GM19452 (cell line): ENCODE results near the gene ZNG1C.
"Not testable (repeated sequence)": the region's sequence is repeated elsewhere in the genome, so short reads cannot be mapped to it uniquely, and the experiment has no call there.

Source experiments
- ATAC-seq: cut with Tn5 transposase; IDR thresholded peaks from one replicate; pipeline ENCODE4 v1.9.1; 2021; ENCODE audit not compliant: unreplicated experiment

ZNG1C gene

DNA sequence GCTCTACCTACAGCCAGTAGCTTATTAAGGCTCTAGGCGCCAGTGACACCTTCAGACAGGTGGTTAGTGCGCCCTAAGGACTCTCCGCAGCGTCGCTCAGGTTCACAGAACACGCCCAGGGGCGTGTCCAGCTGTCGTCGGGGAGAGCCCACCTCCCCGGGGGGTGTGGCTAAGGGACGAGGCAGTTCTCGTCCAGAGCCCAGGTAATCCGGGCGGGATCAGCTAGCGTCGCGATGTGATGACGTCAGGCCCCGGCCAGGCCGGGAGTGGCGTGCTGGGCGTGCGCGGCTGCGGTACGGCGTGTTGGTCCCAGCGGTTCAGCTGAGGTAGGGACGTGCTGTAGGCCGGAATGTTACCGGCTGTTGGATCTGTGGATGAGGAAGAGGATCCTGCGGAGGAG lies at the start of gene ZNG1C:
Gene ZNG1C (plus strand): TSS at position 301 of the 400 bp plus-strand sequence. CDS start 49 bp downstream, at position 350.
- not testable (repeated sequence) for ATAC-seq

GRCh38 chr9:68242437-68242836 lies 654 bp downstream of the ZNG1C start:
- not testable (repeated sequence) for ATAC-seq

DNA sequence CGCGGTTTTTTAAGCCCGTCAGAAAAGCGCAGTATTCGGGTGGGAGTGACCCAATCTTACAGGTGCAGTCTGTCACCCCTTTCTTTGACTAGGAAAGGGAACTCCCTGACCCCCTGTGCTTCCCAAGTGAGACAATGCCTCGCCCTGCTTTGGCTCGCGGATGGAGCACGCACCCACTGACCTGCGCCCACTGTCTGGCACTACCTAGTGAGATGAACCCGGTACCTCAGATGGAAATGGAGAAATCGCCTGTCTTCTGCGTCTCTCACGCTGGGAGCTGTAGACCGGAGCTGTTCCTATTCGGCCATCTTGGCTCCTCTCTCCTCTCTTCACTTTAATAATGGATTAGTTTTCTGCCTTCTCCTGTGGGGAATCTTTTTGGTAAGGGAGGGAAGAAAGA lies 39.3 kb downstream of the ZNG1C start:
- not testable (repeated sequence) for ATAC-seq

DNA sequence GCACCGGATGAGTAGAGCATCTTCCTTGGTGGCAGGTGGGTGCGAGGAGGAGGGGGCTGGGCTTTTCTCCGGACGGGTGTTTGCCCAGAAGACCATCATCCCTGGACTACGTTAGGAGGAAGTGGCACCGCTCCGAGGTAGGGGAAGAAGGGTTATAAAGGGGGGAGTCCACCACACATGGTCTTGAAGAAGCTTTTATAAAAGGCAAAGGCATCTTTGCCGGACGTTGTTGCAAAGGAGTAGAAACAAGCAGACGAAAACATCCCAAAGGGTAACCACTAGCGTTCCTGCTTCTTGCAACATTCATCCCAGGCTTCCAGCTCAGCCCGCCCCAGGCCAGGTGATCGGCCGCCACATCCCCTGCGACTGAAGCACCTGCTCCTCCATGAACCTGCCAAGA lies 60.8 kb downstream of the ZNG1C start, which contains the start of gene FOXD4L3:
Gene FOXD4L3 (plus strand): TSS at position 301 of the 400 bp plus-strand sequence. CDS start 85 bp downstream, at position 386.
- not testable (repeated sequence) for ATAC-seq

GRCh38 chr9:68303771-68304170 lies 62.0 kb downstream of the ZNG1C start:
- ATAC-seq: not testable (repeated sequence)

- ATAC-seq: not testable (repeated sequence)
Observed at GRCh38 chr9:68304212-68304611, 62.4 kb downstream of the ZNG1C start.

- ATAC-seq: not testable (repeated sequence)
Observed at GRCh38 chr9:68304777-68305176, 63.0 kb downstream of the ZNG1C start.

GRCh38 chr9:68305680-68306285 lies 64.0 kb downstream of the ZNG1C start:
- not testable (repeated sequence) for ATAC-seq

DNA sequence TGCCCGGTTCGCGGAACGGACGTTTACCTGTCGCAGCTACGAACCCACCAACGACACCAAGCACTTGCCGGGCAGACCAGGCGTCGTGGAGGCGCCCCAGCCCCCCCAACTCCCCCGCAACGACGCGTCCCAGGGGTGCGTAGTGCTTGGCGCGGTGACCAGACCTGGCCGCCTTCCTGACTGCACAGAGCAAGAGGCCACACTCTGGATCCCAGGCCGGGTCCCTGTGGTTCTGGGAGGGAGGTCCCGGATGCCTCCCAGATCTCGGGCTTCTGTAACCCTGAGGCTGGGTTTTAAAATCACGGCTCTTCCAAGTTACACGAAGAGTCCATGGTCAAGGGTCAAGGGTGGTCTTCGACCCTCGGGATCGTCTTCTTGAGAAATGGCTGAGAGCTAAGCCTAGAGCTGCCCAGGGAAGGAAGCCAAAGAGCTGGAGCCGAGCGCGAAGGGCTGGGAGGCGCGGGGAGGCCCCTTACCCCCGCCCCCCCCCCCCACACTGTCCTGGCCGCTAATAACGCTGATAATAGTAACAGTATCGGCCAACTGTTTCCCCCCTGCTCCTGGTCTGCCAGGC lies 64.7 kb downstream of the ZNG1C start:
- ATAC-seq: not testable (repeated sequence)

- not testable (repeated sequence) for ATAC-seq
Observed at GRCh38 chr9:68307127-68307526, 65.3 kb downstream of the ZNG1C start.

GRCh38 chr9:68307654-68308053 lies 65.9 kb downstream of the ZNG1C start:
- not testable (repeated sequence) for ATAC-seq

- ATAC-seq: not testable (repeated sequence)
Observed at GRCh38 chr9:68311208-68311607, 69.4 kb downstream of the ZNG1C start.

DNA sequence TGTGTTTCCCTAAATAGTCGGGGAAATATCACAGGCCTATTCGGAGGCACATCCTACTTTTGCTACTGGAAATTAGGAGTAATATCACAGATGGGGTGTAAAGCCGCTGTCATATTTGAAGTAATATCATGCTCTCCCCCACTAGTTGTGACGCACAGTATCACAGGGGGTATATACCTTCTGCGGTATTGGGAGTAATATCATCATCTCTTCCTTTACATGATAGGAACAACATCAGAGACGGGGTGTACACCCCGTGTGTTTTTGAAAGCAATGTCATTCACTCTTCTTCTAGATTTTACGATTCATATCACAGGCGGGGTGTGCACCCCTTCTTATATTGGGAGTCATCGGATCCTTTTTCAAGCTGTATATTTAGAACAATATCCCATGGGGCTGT lies 76.4 kb downstream of the ZNG1C start:
- not testable (repeated sequence) for ATAC-seq

DNA sequence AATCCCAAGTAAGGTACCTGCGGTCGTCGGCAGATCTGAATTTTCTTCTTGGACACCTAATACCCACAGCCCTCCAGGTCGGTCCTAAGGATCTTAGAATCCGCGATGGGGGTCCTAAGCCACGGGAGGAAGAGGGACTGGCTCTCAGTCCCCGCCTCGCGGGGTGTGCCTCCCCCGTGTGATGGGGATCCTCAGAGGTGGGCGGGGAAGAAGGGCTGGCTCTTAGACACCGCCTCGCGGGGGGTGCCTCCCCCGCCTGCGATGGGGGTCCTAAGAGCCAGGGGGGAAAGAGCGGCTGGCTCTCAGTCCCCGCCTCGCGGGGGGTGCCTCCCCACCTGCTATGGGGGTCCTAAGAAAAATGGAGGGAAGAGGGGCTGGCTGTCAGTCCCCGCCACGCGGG lies 82.0 kb downstream of the ZNG1C start:
- ATAC-seq: not testable (repeated sequence)

DNA sequence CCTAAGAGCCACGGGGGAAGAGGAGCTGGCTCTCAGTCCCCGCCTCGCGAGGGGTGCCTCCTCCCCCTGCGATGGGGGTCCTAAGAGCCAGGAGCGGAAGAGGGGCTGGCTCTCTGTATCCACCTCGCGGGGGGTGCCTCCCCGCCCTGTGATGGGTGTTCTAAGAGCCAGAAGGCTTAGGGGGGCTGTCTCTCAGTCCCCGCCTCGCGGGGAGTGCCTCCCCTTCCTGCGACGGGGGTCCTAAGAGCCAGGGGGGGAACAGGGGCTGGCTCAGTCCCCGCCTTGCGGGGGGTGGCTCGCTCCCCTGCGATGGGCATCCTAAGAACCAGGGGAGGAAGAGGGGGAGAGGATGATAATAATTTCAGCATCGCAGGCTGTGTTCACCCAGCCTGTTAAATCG lies 82.7 kb downstream of the ZNG1C start:
- ATAC-seq: not testable (repeated sequence)

- not testable (repeated sequence) for ATAC-seq
Observed at GRCh38 chr9:68329106-68329505, 87.3 kb downstream of the ZNG1C start.

DNA sequence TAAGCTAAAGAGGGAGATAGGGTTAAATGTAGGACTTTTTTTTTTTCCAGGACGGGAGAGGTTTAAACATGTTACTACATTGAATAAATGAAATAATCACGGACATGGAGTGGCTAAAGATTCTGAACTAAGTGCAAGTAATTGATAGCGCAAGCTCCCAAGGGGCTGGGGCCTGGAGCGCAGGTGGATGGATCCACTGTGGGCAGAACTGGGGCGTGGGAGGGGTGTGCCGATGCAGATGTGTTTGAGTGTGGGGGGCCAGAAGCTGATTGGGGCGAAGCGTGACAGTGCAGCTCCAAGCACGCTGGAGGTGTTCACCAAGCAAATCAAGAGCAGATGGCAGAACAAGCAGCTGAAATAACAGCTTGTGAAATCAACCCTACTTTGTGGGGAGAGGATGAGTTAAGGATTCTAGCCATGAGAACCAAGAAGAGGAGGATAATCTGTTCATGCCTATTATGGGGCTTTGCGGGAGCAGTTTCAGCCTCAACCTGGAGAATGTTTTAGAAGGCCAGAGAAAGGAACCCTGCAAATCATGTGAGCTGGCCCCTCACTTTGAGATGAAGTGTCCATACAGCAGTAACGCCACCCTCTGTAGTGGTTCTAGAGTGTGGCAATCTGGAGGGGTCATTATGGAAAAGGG lies 88.9 kb downstream of the ZNG1C start:
- ATAC-seq: not testable (repeated sequence)

DNA sequence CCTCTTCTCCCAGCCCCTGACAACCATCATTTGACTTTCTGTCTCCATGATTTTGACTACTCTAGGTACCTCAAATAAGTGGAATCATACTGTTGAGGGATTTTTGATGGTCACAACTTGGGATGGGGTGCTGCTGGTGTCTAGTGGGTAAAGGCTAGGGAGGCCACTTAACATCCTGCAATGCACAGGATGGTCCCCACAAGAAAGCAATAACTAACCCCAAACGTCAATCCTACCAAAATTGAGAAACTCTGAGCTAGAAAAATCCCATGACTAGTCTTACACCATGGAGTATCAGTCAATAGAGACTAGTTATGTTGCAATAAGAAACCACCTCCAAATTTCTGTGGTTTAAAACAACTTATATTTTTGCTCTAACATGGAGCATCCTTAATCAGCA lies 90.3 kb downstream of the ZNG1C start:
- not testable (repeated sequence) for ATAC-seq

DNA sequence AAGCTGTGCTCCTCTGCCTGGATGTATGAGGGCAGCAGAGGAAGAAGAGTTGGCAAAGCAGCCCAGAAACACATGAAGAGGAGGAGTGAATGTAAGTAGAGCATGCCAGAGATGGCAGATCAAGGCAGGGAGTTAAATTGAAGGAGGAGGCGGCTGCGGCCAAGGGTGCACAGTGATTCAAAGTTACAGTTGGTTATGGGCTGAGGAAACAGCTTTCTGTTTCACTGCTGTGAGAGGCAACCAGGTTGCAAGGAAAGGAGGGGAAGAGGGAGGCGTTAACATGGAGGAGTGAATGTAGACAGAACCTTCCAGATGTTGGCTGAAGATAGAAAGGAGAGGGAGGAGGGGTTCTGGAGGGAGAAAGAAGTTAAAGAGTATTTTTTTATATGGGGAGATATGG lies 94.2 kb downstream of the ZNG1C start:
- ATAC-seq: not testable (repeated sequence)

DNA sequence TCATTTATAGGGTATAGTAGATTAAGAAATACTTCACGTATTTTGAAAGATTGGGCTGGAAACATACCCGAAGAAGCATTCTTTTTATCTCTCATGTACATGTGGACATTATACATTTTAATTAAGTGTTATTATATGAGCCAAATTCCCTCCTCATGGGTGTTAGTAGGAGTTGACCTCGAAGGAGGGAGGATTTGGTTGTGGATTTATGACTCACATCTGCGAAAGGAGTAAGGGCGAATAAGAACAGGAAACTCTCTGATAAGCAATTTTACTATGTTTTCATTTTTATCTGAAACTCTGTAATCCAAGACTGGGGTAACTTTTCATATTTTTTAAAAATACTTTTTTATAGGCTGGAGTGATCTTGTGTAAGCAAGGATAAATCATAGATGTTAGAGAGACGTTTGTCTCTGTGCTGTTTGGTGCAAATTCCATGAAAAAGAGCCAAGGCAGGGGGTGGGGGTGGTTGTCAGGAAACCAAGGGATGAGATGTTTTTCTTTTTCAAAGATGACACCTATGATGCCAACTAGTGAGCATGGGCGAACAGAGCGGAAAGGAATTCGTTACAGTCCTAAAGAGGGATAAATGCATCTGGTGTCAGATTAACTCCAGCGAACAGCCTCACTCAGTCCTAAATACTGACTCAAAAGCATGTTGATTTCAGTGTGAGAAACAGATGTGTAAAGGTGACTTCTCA lies 95.0 kb downstream of the ZNG1C start:
- not testable (repeated sequence) for ATAC-seq

DNA sequence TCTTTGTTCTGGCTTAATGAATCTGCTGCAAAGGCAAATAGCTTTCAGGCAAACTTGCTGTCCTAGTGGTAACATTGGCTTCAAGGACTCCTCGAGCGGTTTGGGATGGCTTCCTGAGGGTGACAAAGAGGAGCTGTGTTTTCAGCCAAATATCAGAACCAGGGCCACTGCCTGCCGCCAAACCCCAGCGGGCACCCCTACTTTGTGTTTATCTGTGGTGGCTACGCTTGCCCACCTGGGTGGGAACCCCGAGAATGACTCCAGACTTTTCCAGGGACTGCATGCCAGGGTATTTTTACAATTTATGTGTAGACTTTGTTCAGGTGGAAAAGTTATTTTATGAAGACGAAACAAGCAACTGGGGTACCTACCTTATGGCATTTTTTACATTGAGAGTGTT lies 96.2 kb downstream of the ZNG1C start:
- not testable (repeated sequence) for ATAC-seq
